IMR-90 (cell line): ENCODE data around the gene MINK1. TPM values are rescaled to one million over a fixed set of nuclear protein-coding genes. Genes with fewer than 3 reads are reported as not detected.

Experiments
- ATAC-seq: fragments of 200-7000 bp; cut with Tn5 transposase; 2 replicates; pipeline ENCODE4 v1.9.1; 2020; ENCODE audit warnings: low read depth, mild to moderate bottlenecking, moderate library complexity
- BruUV-seq: library from RNA; stranded (reverse); fragments of 400-500 nt; replicated peaks from 2 replicates; lab custom pipeline; 2021; lab: Mats Ljungman, UMichigan
- CTCF ChIA-PET: fragments of 300-600 bp; formaldehyde crosslinking; extraction: SDS; loops from one replicate; lab custom pipeline; 2021; ENCODE audit warnings: antibody characterized with exemption; lab: Yijun Ruan, JAX
- POLR2A ChIA-PET: fragments of 300-600 bp; sonication (Branson Sonifier 250); formaldehyde crosslinking; loops from one replicate; lab custom pipeline; 2022; ENCODE audit warnings: antibody characterized with exemption; ENCODE audit not compliant: unreplicated experiment; lab: Charles Lee
- DNase-seq: peaks from one replicate; pipeline ENCODE4 v3.0.0; 2013
- H2AFZ ChIP-seq: replicated peaks from 2 replicates; pipeline ENCODE3; 2013; ENCODE audit warnings: low read length, mild to moderate bottlenecking; ENCODE audit not compliant: poor library complexity
- H2AK5ac ChIP-seq: 2 replicates; pipeline ENCODE4 v1.6.1; 2013; ENCODE audit warnings: low read depth, low read length, inconsistent platforms
- H2AK9ac ChIP-seq: replicated peaks from 2 replicates; pipeline ENCODE3; 2013; ENCODE audit warnings: mild to moderate bottlenecking, low read depth, low read length, moderate library complexity; ENCODE audit not compliant: poor library complexity
- H2BK120ac ChIP-seq: 2 replicates; pipeline ENCODE4 v1.6.1; 2013; ENCODE audit warnings: low read depth, low read length, inconsistent platforms
- H2BK15ac ChIP-seq: 3 replicates; pipeline ENCODE4 v1.6.1; 2013; ENCODE audit warnings: low read depth, low read length, inconsistent platforms
- H2BK20ac ChIP-seq: 2 replicates; pipeline ENCODE4 v1.6.1; 2013; ENCODE audit warnings: low read depth, mild to moderate bottlenecking, inconsistent platforms, low read length, moderate library complexity
- H2BK5ac ChIP-seq: 2 replicates; pipeline ENCODE4 v1.6.1; 2013; ENCODE audit warnings: mild to moderate bottlenecking, low read depth, low read length, inconsistent platforms; ENCODE audit not compliant: poor library complexity, severe bottlenecking
- H3K14ac ChIP-seq: replicated peaks from 2 replicates; pipeline ENCODE4 v1.6.1; 2013; ENCODE audit warnings: low read depth, low read length, inconsistent platforms
- H3K18ac ChIP-seq: 2 replicates; pipeline ENCODE4 v1.6.1; 2013; ENCODE audit warnings: low read depth, low read length, control low read depth
- H3K23ac ChIP-seq: 2 replicates; pipeline ENCODE4 v1.6.1; 2013; ENCODE audit warnings: low read depth, low read length, inconsistent platforms
- H3K27ac ChIP-seq: 2 replicates; pipeline ENCODE4 v1.5.1; 2013; ENCODE audit warnings: mild to moderate bottlenecking, control low read depth, low read length; ENCODE audit not compliant: insufficient read depth
- H3K27me3 ChIP-seq: 2 replicates; pipeline ENCODE4 v1.6.1; 2013; ENCODE audit warnings: low read length; ENCODE audit not compliant: control insufficient read depth, insufficient read depth
- H3K36me3 ChIP-seq: 2 replicates; pipeline ENCODE4 v1.6.1; 2013; ENCODE audit warnings: low read length, mixed read lengths; ENCODE audit not compliant: control insufficient read depth, insufficient read depth
- H3K4ac ChIP-seq: 2 replicates; pipeline ENCODE4 v1.6.1; 2013; ENCODE audit warnings: low read depth, low read length, inconsistent platforms
- H3K4me1 ChIP-seq: 2 replicates; pipeline ENCODE4 v1.6.1; 2013; ENCODE audit warnings: low read length, mixed read lengths; ENCODE audit not compliant: control insufficient read depth, insufficient read depth
- H3K4me2 ChIP-seq: 2 replicates; pipeline ENCODE4 v1.6.1; 2013; ENCODE audit warnings: low read depth, mild to moderate bottlenecking, control low read depth, low read length, moderate library complexity
- H3K4me3 ChIP-seq: 2 replicates; pipeline ENCODE4 v1.5.1; 2013; ENCODE audit warnings: low read depth, mild to moderate bottlenecking, control low read depth, low read length, moderate library complexity; ENCODE audit not compliant: insufficient read depth
- H3K56ac ChIP-seq: 2 replicates; pipeline ENCODE4 v1.6.1; 2013; ENCODE audit warnings: low read length, inconsistent platforms; ENCODE audit not compliant: insufficient read depth; ENCODE audit errors: extremely low read depth
- H3K79me1 ChIP-seq, 2 experiments: 2 replicates each; pipeline ENCODE4 v1.6.1; 2013; ENCODE audit warnings: low read length in 2 of 2, inconsistent platforms in 1 of 2, low read depth in 1 of 2
- H3K9ac ChIP-seq: 2 replicates; pipeline ENCODE4 v1.6.1; 2013; ENCODE audit warnings: low read depth, low read length, control low read depth
- H3K9me1 ChIP-seq: 2 replicates; pipeline ENCODE4 v1.6.1; 2013; ENCODE audit warnings: low read length, inconsistent platforms; ENCODE audit not compliant: insufficient read depth
- H3K9me3 ChIP-seq: 2 replicates; pipeline ENCODE4 v1.6.1; 2013; ENCODE audit warnings: low read length; ENCODE audit not compliant: control insufficient read depth, insufficient read depth
- H4K20me1 ChIP-seq: 2 replicates; pipeline ENCODE4 v1.6.1; 2013; ENCODE audit warnings: low read length, inconsistent platforms; ENCODE audit not compliant: insufficient read depth
- H4K5ac ChIP-seq: 2 replicates; pipeline ENCODE4 v1.6.1; 2013; ENCODE audit warnings: mild to moderate bottlenecking, low read depth, low read length, control low read depth
- H4K8ac ChIP-seq, 2 experiments: 2 replicates each; pipeline ENCODE4 v1.6.1; 2013; ENCODE audit warnings: low read depth in 2 of 2, low read length in 2 of 2, control low read depth in 1 of 2, inconsistent platforms in 1 of 2
- H4K91ac ChIP-seq: 2 replicates; pipeline ENCODE4 v1.6.1; 2013; ENCODE audit warnings: low read depth, low read length, inconsistent platforms; ENCODE audit not compliant: insufficient read depth
- BHLHE40 ChIP-seq: fragments of 150-350 bp; IDR thresholded peaks from 2 replicates; pipeline ENCODE4 v1.6.1; 2016; ENCODE audit warnings: mild to moderate bottlenecking, low read depth, low read length
- CEBPB ChIP-seq: IDR thresholded peaks from 2 replicates; pipeline ENCODE4 v1.6.1; 2012; ENCODE audit warnings: low read depth, low read length, improper control_type of control experiment
- CTCF ChIP-seq: conservative IDR thresholded peaks from 2 replicates; pipeline ENCODE4 v1.5.1; 2012; ENCODE audit warnings: mild to moderate bottlenecking, low read depth, low read length, improper control_type of control experiment
- FOS ChIP-seq: fragments of 150-350 bp; IDR thresholded peaks from 2 replicates; pipeline ENCODE4 v1.6.1; 2016; ENCODE audit warnings: low read depth, low read length
- MAFK ChIP-seq: IDR thresholded peaks from 2 replicates; pipeline ENCODE4 v1.6.1; 2012; ENCODE audit warnings: low read depth, low read length, improper control_type of control experiment
- MAZ ChIP-seq: IDR thresholded peaks from 2 replicates; pipeline ENCODE4 v1.6.1; 2012; ENCODE audit warnings: low read depth, mild to moderate bottlenecking, low read length, improper control_type of control experiment, moderate library complexity, borderline replicate concordance
- MXI1 ChIP-seq: IDR thresholded peaks from 2 replicates; pipeline ENCODE4 v1.6.1; 2012; ENCODE audit warnings: low read depth, mild to moderate bottlenecking, low read length, moderate library complexity, borderline replicate concordance
- NFE2L2 ChIP-seq: fragments of 150-350 bp; IDR thresholded peaks from 2 replicates; pipeline ENCODE4 v1.6.1; 2016; ENCODE audit warnings: low read depth, mild to moderate bottlenecking, low read length
- POLR2A ChIP-seq: IDR thresholded peaks from 2 replicates; pipeline ENCODE4 v1.6.1; 2012; ENCODE audit warnings: mild to moderate bottlenecking, low read depth, low read length
- RAD21 ChIP-seq: IDR thresholded peaks from 2 replicates; pipeline ENCODE4 v1.6.1; 2012; ENCODE audit warnings: low read length, improper control_type of control experiment
- RCOR1 ChIP-seq: IDR thresholded peaks from 2 replicates; pipeline ENCODE4 v1.6.1; 2012; ENCODE audit warnings: mild to moderate bottlenecking, low read length, improper control_type of control experiment; ENCODE audit not compliant: insufficient replicate concordance
- RFX5 ChIP-seq: IDR thresholded peaks from 2 replicates; pipeline ENCODE4 v1.8.0; 2012; ENCODE audit warnings: low read depth, mild to moderate bottlenecking, low read length, moderate library complexity
- SMC3 ChIP-seq: fragments of 150-350 bp; IDR thresholded peaks from 2 replicates; pipeline ENCODE4 v1.6.1; 2016; ENCODE audit warnings: low read depth, mild to moderate bottlenecking, antibody characterized with exemption, low read length, moderate library complexity
- WGBS, 2 experiments: methylation state at CpG; one replicate each; pipeline versions ENCODE4 v1.1.5 to v1.1.7; 2013; ENCODE audit warnings: missing lambda C conversion rate in 2 of 2; ENCODE audit not compliant: insufficient read length in 1 of 2; ENCODE audit errors: extremely low coverage in 2 of 2; 5-methylcytosine and 5-hydroxymethylcytosine counted together
- dilution Hi-C: fragments of 300-500 bp; cut with HindIII; formaldehyde crosslinking; loops from one replicate; pipeline ENCODE4 v1.14.3; 2018; ENCODE audit warnings: low sequenced_read_pairs; ENCODE audit not compliant: unreplicated experiment
- in situ Hi-C: fragments of 300-500 bp; cut with MboI; formaldehyde crosslinking; loops from 3 replicates; pipeline ENCODE4 v1.14.3; 2019; ENCODE audit warnings: low sequenced_read_pairs, inconsistent platforms, mixed read lengths
- intact Hi-C: fragments of 100-400 bp; cut with micrococcal nuclease; formaldehyde crosslinking; loops from 2 replicates; pipeline ENCODE4 v1.10.0; 2022
- polyA plus RNA-seq, 3 experiments: library from polyadenylated mRNA; depleted of rRNA; stranded (reverse); fragments of >200 nt; gene quantifications; 2 replicates each; pipeline ENCODE4 v1.2.3, GENCODE V29; 2012; ENCODE audit warnings: low replicate concordance in 1 of 3
- total RNA-seq: library from RNA; depleted of rRNA; stranded (reverse); fragments of >200 nt; gene quantifications from 2 replicates; pipeline ENCODE4 v1.2.3, GENCODE V29; 2012
- TF ChIP-seq, protein P1 (sequence below): fragments of 150-350 bp; IDR thresholded peaks from 2 replicates; pipeline ENCODE4 v1.6.1; 2017; ENCODE audit warnings: mild to moderate bottlenecking, antibody characterized with exemption, low read length, low read depth

Gene MINK1
- total and polyA plus RNA-seq, 2 of the 4 experiments (the other 2 are of a cell fraction), result 12.2 to 40.9 TPM

- in situ Hi-C loops (no loop called here), dilution Hi-C loops (no loop called here), intact Hi-C loops (no loop called here)
- Histone ChIP-seq H3K18ac (no peak overlapping the region), H4K91ac (no peak overlapping the region), H3K79me1 (peaks cover 9 to 18% of the 10 kb centered on the region in 2 experiments; a peak in 3 of 4 replicates), H2BK5ac (no peak overlapping the region), H2AFZ (peak overlapping the region; percentile 87), H3K56ac (no peak overlapping the region), H3K9ac (peak overlapping the region; percentile 53; the same call in 1 of the 2 replicates), H2BK120ac (no peak overlapping the region), H3K27me3 (no peaks in the 10 kb centered on the region), H3K4me1 (peaks cover 11% of the 10 kb centered on the region), H3K27ac (no peak overlapping the region), H3K36me3 (peaks cover 19% of the 10 kb centered on the region), H2BK20ac (no peak overlapping the region), H2AK9ac (peak overlapping the region; percentile 90), H3K4ac (no peak overlapping the region), H3K14ac (0 out of 2 replicates have a peak overlapping the region, but pooled peaks have one; percentile 68), H2BK15ac (no peak overlapping the region), H3K23ac (0 out of 2 replicates have a peak overlapping the region, but pooled peaks have one; percentile 31), H4K5ac (no peak overlapping the region), H3K9me1 (peaks cover 17% of the 10 kb centered on the region), H3K4me3 (no peak overlapping the region), H4K20me1 (0 out of 2 replicates have a peak, but pooled peaks cover 7% of the 10 kb centered on the region), H2AK5ac (0 out of 2 replicates have a peak overlapping the region, but pooled peaks have one; percentile 16), H3K9me3 (no peaks in the 10 kb centered on the region), H3K4me2 (no peak overlapping the region), H4K8ac (peak overlapping the region in 1 of 2 experiments; percentile 92; a peak in 2 of 4 replicates)
- peak; percentile 38 for DNase-seq
- ATAC-seq, result peak; percentile 80
- BruUV-seq, result no TSS peak
- ChIA-PET POLR2A (interaction anchor here (0.7 kb wide), 2 partner anchors 14 to 20 kb away, joined by 7 to 14 read pairs; partner anchors contain the start of gene PFN1), CTCF (interaction anchor here (0.5 kb wide), 1 partner anchor 21 kb away, joined by 4 read pairs; no protein-coding TSS in a partner anchor)
- WGBS, 2 experiments, result 58% methylated on average over 4 of the region's 14 CpGs; no CpG with 5 or more reads in 1 of the 2 experiments
- TF ChIP-seq MAZ, result no peak
- no peak for TF ChIP-seq RFX5
- TF ChIP-seq CTCF, result peak; percentile 34; the same call in 1 of the 2 replicates
- TF ChIP-seq RAD21, result no peak
- TF ChIP-seq, protein P1, sequence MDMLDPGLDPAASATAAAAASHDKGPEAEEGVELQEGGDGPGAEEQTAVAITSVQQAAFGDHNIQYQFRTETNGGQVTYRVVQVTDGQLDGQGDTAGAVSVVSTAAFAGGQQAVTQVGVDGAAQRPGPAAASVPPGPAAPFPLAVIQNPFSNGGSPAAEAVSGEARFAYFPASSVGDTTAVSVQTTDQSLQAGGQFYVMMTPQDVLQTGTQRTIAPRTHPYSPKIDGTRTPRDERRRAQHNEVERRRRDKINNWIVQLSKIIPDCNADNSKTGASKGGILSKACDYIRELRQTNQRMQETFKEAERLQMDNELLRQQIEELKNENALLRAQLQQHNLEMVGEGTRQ, result no peak
- no peak for TF ChIP-seq MXI1
- 0 out of 2 replicates have a peak, but pooled peaks have one; percentile 22 for TF ChIP-seq SMC3
- TF ChIP-seq FOS, result no peak
- no peak for TF ChIP-seq POLR2A
- no peak for TF ChIP-seq CEBPB
- TF ChIP-seq MAFK, result no peak
- no peak for TF ChIP-seq RCOR1
- no peak for TF ChIP-seq BHLHE40
- TF ChIP-seq NFE2L2, result no peak
These were observed 101.2 kb downstream of the MINK1 start for GRCh38 chr17:4934173-4934979.
